Activated T-cell treated with anti-CD3 and anti-CD28 coated beads, Interleukin-2, amount 50 U/mL, for 1 hour (primary cell): Measurements from ENCODE around the gene CLPTM1L.
"Not testable (repeated sequence)": the region's sequence is repeated elsewhere in the genome, so short reads cannot be mapped to it uniquely, and the experiment has no call there.

ENCODE experiments used
- DNase-seq: peaks from one replicate; pipeline ENCODE4 v3.0.0-alpha.2; 2020

CLPTM1L gene

DNA sequence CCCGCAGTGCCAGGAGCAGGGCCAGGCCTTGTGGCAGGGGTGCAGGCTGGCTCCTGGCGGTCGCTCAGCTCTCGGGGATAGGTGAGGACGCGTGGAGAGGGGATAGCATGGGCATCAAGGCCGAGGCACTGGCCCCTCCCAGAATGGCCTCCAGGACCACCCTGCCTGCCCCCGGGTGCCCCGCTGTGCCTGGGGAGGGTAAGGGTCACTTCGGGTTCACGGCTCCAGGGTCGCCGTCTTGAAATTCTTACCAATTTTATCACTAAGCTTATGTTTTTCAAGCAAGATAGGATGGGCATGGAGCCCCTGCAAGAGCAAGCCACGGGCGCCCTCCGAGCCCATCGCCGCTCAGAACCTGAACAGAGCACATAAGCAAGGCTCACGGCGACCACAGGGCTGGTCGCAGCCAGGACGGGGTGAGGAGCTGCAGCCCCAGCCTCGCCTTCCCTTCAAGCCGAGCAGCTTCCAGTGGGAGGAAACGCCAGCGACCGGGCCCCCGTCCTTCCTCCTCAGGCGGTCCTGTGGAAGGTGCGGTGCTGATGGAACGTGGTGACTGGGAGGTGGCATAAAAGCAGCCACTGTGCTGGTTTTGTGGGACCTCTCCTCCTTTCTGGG is 14.2 kb upstream of the CLPTM1L start:
- DNase-seq = no peak

DNA sequence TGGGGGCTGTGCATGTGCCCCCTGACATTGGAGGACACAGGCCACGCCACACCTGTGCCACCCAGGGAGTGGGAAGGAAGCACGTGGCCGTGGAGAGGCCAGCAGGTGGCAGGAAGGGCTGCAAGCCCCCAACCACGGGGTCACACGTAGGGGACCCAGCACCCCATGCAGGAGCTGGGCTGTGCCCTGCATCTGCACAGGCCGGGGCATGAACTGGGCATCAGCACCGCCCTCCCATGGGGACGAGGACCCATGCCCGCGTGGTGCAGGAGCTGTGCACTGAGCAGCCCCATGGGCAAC is 13.8 kb upstream of the CLPTM1L start:
- DNase-seq = no peak

DNA sequence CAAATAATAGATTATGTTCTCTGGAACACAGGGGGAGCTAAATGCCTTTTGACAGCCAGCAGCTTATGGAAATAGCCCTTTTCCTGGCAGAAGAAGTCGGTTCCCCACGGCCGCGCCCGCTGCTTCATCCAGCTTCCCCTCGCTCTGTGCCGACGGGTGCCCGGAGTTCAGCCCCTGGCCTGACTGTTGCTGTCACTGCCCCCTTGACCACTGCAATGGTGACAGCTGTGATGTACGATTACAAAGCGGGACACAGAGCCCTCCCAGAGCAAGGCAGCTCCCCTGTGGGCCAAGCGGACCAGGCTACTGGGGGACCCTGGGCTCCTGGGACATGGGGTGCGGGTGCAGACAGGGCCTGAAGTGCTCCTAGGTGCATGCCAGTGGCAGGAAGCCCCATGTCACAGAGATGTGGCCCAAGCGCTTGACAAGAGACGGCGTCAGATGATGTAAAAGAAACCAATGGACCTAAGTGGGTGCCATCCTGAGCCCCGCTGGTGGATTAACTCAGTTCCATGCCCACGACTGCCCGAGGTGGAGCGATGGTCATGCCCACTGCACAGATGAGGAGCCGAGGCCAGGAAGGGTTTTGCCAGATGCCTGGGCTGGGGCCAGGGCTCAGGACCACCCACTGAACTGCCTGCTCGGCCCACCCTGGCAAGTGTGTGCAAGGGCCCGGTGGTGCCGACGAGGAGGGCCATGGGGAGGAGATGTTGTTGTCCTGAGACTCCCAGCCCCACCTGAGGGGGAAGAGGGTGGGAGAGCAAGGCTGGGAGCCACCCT is 13.2 kb upstream of the CLPTM1L start:
- no peak for DNase-seq

DNA sequence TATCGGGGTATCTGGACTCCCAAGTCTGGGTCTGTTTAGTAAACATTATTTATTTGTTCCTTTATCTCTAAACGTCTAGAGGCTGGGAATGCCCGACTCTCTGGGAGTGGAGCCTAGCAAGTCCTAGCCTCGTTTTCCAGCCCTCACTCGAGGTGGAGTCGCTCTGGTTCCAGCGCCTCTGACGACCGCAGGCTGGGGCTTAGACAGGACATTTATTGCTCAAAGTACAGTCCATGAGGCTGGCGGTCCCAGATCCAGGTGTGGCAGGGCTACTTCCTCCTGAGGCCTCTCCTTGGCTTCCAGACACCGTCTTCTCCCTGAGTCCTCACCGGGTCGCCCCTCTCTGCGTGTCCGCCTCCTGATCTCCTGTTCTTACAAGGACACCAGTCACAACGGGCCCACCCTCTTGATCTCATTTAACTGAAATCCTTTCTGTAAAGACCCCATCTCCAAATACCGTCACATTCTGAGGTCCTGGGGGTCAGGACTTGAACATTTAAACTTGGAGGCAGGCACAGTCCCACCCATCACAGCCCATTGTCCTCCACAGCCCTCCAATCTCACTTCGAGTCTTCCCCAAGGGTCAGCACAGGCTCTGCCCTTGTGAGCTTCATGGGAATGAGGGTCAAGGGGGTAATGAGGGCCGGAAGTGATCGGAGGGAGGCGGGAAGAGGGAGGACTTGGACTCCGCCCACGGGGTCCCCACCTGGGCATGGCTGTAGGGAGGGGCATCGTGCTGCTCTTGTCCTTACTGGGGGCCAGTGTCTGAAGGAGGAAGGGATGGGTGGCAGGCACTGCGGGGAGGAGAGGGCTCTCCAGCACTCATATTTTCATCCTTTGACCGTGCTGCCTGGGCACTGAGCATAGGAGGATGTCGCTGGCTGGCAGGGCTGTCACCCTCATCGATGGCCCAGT is 12.2 kb upstream of the CLPTM1L start:
- DNase-seq = no peak

DNA sequence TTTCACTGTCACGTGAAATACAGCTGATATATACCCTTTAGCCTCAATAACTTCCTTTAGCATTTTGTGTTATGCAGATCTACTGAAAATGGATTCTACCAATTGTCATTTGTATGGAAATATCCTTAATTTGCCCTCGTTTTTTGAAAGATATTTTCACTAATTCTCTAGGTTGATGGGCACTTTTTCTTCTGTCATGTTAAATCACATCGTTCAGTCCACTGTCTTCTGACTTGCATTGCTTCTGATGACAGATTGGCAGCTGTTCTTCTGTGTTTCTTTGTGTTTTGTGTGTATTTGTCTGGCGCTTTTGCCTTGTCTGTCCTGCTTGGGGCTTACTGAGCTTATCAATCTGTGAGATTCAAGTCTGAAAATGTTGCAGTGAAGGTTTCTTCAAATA is 9.7 kb upstream of the CLPTM1L start:
- DNase-seq = no peak

DNA sequence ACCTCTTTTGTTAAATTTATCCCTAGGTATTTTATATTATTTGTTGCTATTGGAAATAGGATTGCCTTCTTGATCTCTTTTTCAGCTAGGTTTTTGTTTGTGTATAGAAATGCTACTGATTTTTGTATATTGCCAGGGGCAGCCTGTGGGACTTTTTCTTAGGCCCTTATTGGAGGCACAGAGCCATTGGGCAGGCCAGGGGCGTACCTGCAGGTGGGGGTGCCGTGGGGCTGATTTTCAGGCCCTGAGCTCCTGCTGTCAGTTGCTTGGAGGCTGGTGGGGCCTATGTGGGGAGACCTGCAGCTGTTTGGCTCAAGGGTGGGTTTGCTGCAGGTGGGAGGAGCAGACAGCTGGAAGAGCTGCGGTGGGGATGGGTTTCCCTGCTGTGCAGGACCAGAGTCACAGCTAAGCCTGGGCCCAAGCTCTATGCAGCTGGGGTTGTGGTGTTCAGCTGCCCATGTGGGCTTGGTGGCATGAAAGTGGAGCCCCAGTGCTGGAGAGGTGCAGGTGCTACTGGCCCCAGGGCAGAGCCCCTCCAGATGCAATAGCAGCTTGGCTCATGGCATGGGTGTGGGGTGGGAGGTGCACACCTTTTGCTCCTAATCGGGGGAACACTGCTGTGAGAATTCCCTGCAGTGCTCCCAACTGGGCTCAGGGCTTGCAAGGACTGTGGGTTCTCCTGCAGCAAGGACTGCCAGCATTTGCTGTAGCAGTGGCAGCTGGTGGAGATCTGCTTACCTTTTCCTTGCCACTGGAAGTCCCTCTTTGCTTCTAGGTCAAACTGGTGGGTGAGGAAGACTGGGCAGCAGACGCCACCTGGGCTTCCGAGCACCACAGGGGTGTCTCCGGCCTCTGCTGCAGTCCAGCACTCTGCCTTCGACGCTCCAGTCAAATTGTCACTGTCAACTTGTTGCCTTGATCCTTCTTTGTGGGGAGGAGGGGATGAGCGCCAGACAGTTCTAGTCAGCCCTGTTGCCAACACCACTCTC is 7.6 kb upstream of the CLPTM1L start:
- no peak for DNase-seq

DNA sequence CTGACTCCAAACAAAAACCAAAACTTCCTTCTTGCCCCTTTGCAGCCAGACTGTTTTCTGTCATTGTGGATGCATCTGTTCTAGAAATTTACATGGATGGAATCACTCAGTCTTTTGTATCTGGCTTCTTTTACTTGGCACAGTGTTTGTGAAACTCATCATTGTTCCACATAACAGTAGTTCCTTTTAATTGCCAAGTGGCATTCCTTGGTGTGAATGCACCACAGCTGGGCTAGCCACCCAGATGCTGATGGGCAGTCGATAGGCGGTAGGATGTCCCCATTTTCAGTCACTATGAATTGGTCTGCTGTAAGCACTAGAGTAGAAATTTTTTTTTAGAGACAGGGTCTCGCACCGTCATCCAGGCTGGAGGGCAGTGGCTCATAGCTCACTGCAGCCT is 6.3 kb upstream of the CLPTM1L start:
- DNase-seq = no peak

- DNase-seq = no peak
Measured at GRCh38 chr5:1349246-1349645, 4.3 kb upstream of the CLPTM1L start.

DNA sequence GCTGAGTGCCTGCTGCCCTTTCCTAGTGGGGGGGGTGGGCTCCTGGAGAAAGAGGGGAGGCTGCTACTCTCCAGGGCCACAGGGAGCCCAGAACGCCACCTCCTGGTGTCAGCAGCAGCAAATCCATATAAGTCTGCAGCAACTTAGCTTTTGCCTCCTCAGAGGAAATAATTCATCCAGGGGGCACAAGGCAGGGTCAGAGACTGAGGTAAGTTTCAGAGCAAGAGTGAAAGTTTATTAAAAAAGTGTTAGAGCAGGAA is 4.0 kb upstream of the CLPTM1L start:
- DNase-seq = no peak

DNA sequence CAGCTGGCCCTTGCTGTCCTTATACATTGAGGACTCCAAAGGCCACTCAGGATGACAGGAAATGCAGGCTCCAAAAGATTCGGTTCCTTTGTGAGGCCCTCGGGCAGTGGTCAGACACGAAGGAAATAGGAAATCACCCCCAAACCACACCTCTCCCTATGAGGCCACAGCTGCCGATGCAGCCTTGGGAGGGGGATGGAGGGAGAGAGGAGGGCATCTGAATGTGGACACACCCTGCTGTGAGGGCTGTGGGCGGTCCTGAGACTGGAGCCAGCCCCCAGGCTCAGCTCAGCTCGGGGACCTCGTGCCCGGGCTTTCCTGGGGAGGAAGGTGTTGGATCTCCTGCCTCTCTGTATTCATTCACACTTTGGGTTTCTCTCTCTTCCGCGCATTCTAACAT is 2.7 kb upstream of the CLPTM1L start:
- no peak for DNase-seq

- no peak for DNase-seq
Measured at GRCh38 chr5:1346627-1347440, 1.9 kb upstream of the CLPTM1L start.

DNA sequence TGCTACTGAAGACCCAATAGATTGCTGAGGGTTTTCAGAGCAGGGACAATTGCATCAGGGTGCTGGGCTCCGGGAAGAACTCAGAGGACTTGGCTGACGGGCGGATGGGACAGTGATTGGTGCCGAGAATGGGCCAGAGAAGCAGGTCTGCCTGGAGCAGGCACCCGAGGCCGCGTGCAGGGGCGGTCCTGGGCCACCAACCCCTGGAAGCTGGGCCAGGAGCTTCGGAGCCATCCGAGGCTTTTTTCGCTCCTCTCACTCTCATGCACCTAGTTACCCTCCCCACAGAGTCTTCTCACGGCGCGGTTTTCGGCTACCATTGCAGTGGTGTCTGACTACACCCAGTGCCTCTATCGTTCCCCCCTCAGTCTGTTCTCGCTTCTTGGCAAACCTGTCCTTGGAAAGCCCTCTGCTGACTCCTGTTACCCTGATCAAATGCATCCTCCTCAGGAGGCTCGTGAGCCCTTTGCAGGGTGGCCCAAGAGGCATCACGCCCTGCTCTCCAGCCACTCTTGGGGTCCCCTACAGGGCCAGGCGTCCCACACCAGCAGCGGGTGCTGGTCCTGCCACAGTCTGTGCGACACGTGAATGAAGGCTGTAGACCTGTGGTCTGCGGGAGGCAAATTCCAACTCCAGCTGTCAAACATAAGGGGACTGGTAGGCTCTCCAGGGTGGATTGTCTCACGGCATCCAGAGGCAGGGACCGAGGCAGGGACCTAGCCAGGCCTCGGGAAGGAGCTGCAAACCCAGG is 1.2 kb upstream of the CLPTM1L start:
- DNase-seq = no peak

DNA sequence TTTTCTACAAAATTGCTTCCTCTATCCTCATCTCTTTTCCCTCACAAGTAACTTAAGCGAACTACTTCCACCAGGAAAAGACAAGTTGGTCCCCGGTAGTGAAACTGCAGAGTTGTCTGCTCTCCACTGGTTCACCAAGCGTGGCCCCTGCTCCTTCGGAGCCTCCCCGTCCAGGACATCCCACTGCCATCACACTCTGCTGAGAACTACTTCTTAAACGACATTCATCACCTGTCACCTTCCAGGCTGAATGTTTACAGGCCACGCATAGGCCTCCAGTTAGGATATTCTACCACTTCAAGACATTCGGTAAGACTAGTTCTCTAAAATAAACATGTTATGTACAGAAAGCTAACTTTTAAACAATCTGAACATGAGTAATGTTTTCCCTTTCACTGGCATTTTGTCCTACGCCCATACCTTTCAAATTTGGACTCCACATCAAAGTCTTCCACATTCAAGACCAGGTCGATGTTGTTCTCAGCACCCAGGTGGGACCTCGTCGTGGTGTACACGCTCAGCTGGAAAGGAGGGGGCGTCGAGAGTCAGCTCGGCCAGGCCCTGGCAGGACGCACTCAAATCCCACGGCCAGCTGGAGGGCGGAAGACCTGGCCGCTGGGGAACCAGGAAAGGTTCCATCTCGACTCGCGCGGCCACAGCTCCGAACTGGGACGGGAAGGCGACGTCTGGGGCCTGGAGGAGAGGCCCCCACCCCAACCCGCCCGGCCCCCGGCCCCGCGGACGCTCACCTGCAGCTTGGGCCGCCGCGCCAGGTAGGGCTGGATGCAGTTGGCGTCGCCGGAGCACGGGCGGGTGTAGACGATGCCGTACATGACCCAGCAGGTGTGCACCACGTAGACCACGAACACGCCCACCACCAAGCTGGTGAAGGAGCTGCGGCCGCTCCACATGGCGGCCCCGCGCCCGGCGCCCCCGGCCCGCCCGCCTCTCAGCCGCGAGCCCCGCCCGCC is 683 bp downstream of the CLPTM1L start:
- DNase-seq = no peak

GRCh38 chr5:1343315-1343751 is 1.6 kb downstream of the CLPTM1L start:
- DNase-seq = no peak

DNA sequence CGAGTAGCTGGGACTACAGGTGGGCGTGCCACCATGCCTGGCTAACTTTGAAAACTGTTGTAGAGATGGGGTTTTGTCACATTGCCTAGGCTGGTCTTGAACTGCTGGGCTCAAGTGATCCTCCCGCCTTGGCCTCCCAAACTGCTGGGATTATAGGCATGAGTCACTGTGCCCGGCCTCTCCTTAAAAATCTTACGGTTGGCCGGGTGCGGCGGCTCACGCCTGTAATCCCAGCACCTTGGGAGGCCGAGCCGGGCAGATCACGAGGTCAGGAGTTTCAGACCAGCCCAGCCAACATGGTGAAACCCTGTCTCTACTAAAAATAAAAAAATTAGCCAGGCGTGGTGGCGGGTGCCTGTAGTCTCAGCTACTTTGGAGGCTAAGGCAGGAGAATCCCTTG is 2.2 kb downstream of the CLPTM1L start:
- DNase-seq = not testable (repeated sequence)

GRCh38 chr5:1342268-1342667 is 2.6 kb downstream of the CLPTM1L start:
- DNase-seq = no peak

DNA sequence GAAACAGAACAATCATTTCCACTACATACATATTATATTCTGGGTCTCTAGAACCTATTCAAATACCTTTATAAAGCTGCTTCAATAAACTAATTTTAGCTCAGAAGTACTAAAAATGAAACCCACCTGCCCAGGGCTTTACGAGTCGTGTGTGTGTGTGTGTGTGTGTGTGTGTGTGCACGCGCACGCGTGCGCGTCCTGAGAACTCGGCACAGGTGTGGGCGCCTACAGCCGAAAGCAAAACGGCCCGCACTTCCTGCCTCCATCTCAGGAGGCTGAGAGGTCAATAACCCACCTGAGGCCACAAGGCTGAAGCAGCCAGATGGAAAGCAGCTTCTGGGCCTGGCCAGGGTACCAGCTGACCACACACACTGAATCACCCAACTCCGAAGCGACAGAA is 3.0 kb downstream of the CLPTM1L start:
- DNase-seq = no peak

DNA sequence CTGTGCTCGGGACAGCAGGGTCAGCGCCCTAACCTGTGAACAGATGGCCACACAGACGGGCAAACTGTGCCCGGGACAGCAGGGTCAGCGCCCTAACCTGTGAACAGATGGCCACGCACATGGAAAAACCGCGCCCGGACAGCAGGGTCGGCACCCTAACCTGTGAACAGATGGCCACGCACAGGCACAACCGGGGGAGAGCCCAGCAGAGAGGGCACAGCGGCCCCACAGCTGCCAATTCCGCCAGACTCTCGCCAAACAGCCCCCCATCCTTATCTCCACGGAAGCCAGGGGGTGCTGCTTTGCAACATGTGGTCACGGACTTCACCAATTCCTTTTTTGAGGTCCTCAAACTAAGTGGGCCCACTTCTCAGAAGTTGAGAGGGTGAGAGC is 5.1 kb downstream of the CLPTM1L start:
- DNase-seq = not testable (repeated sequence)

GRCh38 chr5:1339139-1339817 is 5.6 kb downstream of the CLPTM1L start:
- DNase-seq = not testable (repeated sequence)
